Hair follicular keratinocyte (primary cell): ENCODE data around the gene TWIST2. TPM values are rescaled to one million over a fixed set of nuclear protein-coding genes. Genes with fewer than 3 reads are reported as not detected.

Experiments
- total RNA-seq: library from RNA; depleted of rRNA; stranded (reverse); fragments of >200 nt; gene quantifications from 2 replicates; pipeline ENCODE4 v1.2.3, GENCODE V29; 2015

Gene TWIST2
- total RNA-seq: 13.0 and 23.1 TPM in 2 replicates

DNA sequence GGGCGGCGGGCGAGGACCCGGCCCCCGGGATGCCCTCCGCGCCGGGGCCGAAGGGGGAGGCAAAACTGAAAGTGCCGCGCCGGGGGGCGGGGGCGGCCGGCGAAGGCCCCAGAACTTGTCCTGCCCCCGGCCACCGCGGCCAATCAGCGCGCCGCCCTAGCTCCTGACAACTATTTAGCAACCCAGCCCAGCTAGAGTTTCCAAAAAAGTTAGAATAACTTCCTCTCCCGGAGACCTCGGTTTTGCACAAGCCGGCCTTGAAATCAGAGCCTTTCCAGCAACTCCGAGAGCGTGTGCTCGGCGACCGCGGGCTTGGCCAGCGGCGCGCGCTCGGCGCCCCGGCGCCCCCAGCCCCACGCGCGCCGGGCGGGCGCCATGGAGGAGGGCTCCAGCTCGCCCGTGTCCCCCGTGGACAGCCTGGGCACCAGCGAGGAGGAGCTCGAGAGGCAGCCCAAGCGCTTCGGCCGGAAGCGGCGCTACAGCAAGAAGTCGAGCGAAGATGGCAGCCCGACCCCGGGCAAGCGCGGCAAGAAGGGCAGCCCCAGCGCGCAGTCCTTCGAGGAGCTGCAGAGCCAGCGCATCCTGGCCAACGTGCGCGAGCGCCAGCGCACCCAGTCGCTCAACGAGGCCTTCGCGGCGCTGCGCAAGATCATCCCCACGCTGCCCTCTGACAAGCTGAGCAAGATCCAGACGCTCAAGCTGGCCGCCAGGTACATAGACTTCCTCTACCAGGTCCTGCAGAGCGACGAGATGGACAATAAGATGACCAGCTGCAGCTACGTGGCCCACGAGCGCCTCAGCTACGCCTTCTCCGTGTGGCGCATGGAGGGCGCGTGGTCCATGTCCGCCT, at the start of gene TWIST2:
Gene TWIST2 (plus strand): TSS at position 245 of the 850 bp plus-strand sequence. CDS start 131 bp downstream, at position 376.

